Tibial artery (tissue), 4 donors: ENCODE measurements around the gene NRXN3.

ENCODE experiments used
- DNase-seq, 2 donors: peaks; one replicate each; pipeline ENCODE4 v3.0.0-alpha.2; 2019
- H3K27ac ChIP-seq, 2 donors: fragments of 200-600 bp; sonication (generic) in 1 of 2; 1 replicate in 1 of 2; 2 replicates in 1 of 2; pipeline ENCODE4 v1.5.1; 2018 to 2019; ENCODE audit warnings: mild to moderate bottlenecking in 1 of 2
- H3K27me3 ChIP-seq, 2 donors: fragments of 200-600 bp; sonication (generic) in 1 of 2; one replicate each; pipeline versions ENCODE4 v1.5.1 to v1.6.0; 2016 to 2019
- H3K36me3 ChIP-seq, 3 donors: fragments of 200-600 bp; sonication (generic) in 2 of 3; one replicate each; pipeline ENCODE4 v1.5.1; 2016 to 2019; ENCODE audit warnings: mild to moderate bottlenecking in 2 of 3
- H3K4me1 ChIP-seq, 4 donors: fragments of 200-600 bp; sonication (generic) in 2 of 4; 1 replicate in 3 of 4; 2 replicates in 1 of 4; pipeline ENCODE4 v1.5.1; 2016 to 2019
- H3K4me3 ChIP-seq, 2 donors: fragments of 200-600 bp; sonication (generic) in 1 of 2; 1 replicate in 1 of 2; 2 replicates in 1 of 2; pipeline ENCODE4 v1.5.1; 2018 to 2019; ENCODE audit warnings: mild to moderate bottlenecking in 2 of 2
- H3K9me3 ChIP-seq, 3 donors: fragments of 200-600 bp; sonication (generic) in 1 of 3; one replicate each; pipeline ENCODE4 v1.5.1; 2016 to 2019
- intact Hi-C: fragments of 100-400 bp; cut with DNase I; formaldehyde crosslinking; loops from one replicate; pipeline ENCODE4 v1.15.0; 2023; ENCODE audit warnings: low total_unique reads
- TF ChIP-seq, protein P1 (sequence below), 2 experiments: fragments of 200-600 bp in 1 of 2; fragments of 450-650 bp in 1 of 2; IDR thresholded peaks; one replicate each; pipeline ENCODE4 v1.5.1; 2017 to 2019; ENCODE audit warnings: antibody characterized with exemption in 2 of 2, mild to moderate bottlenecking in 1 of 2, moderate library complexity in 1 of 2

The NRXN3 gene

DNA sequence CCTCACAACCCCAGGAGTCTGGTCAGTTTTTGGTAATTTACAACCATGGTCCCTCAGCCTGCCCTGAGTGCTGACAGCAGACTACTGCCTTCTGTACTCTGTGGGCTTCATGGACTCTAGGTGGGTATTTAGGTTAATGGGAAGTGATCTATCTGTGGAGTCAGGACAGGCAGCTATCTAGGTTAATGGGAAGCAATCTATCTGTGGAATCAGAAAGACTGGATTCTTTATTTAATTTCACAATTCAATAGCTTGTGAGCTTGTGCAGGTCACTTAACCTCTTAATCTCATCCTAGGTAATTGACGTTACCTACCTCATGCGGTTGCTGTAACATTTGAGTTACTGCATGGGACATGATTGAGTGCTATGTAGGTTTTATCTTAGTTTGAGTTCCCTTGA lies 777.5 kb downstream of the NRXN3 start:
- Histone ChIP-seq H3K4me3 (no peak overlapping the region), H3K36me3 (no peaks in the 10 kb centered on the region), H3K27me3 (peaks cover 0 to 10% of the 10 kb centered on the region in 2 donors), H3K4me1 (no peaks in the 10 kb centered on the region), H3K27ac (no peak overlapping the region), H3K9me3 (no peaks in the 10 kb centered on the region)
- intact Hi-C loops: no loop called here
- TF ChIP-seq, protein P1, sequence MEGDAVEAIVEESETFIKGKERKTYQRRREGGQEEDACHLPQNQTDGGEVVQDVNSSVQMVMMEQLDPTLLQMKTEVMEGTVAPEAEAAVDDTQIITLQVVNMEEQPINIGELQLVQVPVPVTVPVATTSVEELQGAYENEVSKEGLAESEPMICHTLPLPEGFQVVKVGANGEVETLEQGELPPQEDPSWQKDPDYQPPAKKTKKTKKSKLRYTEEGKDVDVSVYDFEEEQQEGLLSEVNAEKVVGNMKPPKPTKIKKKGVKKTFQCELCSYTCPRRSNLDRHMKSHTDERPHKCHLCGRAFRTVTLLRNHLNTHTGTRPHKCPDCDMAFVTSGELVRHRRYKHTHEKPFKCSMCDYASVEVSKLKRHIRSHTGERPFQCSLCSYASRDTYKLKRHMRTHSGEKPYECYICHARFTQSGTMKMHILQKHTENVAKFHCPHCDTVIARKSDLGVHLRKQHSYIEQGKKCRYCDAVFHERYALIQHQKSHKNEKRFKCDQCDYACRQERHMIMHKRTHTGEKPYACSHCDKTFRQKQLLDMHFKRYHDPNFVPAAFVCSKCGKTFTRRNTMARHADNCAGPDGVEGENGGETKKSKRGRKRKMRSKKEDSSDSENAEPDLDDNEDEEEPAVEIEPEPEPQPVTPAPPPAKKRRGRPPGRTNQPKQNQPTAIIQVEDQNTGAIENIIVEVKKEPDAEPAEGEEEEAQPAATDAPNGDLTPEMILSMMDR (IDR thresholded peaks at IDR 0.05): no peak
- no peak for DNase-seq

DNA sequence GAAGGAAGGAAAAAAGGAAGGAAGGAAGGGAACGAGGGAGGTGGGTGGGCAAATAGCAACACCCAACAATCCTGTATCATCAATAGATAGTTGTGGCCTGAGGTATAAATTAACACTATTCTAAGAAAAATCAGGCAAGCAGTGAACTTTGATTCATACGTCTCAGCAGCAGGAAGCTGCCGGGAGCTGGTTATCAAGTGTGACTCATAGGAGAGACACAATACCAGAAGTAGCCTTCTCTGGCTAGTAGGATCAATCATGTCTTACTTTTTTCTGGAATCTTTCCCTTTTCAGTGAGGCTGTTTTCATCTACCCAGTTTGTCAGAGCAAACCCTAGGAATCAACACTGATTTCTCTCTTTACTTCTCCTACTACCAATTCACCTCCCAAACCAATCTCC lies 780.5 kb downstream of the NRXN3 start:
- intact Hi-C loops: no loop called here
- Histone ChIP-seq H3K4me3 (no peak overlapping the region), H3K4me1 (no peaks in the 10 kb centered on the region), H3K27me3 (peaks cover 0 to 8% of the 10 kb centered on the region in 2 donors), H3K27ac (no peak overlapping the region), H3K9me3 (no peaks in the 10 kb centered on the region), H3K36me3 (no peaks in the 10 kb centered on the region)
- TF ChIP-seq, protein P1 (IDR thresholded peaks at IDR 0.05): no peak
- no peak for DNase-seq

DNA sequence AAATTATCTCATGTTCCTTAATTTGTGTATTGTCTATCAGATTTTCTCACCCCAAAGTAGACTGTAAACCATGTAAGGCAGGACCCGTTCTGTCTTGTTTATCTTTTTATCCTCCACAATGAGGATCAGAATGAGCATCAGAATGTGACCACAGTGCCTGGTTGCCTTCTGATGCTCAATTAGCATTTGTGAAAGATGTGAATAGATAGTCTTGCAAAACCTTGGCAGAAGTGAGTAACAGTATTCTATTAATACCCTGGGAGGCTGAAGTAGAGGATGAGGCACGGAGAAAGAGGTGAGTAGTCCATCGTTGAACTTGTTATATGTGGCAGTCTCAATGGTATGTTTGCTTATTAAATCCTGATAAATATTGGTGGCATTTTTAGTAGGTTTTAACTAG lies 781.4 kb downstream of the NRXN3 start:
- no peak overlapping the region for H3K27ac ChIP-seq
- intact Hi-C loops: no loop called here
- no peaks in the 10 kb centered on the region for H3K4me1 ChIP-seq

DNA sequence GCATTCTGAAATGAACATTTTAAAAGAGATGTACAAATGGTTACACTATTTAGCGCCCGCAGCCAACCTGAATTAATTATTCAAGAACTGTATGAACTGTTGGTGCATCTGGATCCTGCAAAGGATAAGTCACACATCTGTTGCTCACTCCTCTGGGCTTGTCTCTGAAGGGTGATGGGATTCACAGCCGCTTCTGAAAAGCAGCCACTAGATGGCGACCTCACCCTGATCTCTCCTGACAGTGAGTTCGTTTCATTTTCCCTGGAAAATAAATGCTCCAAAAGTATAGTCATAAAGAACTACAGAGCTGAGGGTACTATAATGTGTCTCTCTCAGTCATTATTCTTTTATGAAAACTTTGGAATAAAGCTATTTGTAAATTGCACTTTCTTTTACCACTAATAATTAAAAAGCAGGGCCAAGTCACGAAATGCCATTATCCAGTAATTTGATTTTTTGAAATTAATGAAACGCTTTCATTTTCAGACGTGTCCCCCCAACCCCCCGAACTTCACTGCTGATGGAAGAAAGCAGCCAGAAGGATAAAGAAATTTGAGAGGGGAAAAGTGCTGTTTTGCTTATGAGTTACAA lies 789.6 kb downstream of the NRXN3 start:
- Histone ChIP-seq H3K9me3 (no peaks in the 10 kb centered on the region), H3K36me3 (no peaks in the 10 kb centered on the region), H3K27me3 (no peaks in the 10 kb centered on the region), H3K4me1 (peaks cover 0 to 3% (median 0%) of the 10 kb centered on the region in 4 donors), H3K27ac (peak overlapping the region in 1 of 2 donors; percentile 47), H3K4me3 (peak overlapping the region; percentile 11 to 34)
- intact Hi-C loops: no loop called here
- peak; percentile 73 to 77 for DNase-seq
- TF ChIP-seq, protein P1 (IDR thresholded peaks at IDR 0.05): peak; percentile 64 to 75

More for the DNA sequence above, 781.4 kb downstream of the NRXN3 start:
- Histone ChIP-seq H3K9me3 (no peaks in the 10 kb centered on the region), H3K4me3 (no peak overlapping the region), H3K36me3 (no peaks in the 10 kb centered on the region), H3K27me3 (peaks cover 0 to 8% of the 10 kb centered on the region in 2 donors)
- DNase-seq: no peak
- TF ChIP-seq, protein P1 (IDR thresholded peaks at IDR 0.05): no peak

DNA sequence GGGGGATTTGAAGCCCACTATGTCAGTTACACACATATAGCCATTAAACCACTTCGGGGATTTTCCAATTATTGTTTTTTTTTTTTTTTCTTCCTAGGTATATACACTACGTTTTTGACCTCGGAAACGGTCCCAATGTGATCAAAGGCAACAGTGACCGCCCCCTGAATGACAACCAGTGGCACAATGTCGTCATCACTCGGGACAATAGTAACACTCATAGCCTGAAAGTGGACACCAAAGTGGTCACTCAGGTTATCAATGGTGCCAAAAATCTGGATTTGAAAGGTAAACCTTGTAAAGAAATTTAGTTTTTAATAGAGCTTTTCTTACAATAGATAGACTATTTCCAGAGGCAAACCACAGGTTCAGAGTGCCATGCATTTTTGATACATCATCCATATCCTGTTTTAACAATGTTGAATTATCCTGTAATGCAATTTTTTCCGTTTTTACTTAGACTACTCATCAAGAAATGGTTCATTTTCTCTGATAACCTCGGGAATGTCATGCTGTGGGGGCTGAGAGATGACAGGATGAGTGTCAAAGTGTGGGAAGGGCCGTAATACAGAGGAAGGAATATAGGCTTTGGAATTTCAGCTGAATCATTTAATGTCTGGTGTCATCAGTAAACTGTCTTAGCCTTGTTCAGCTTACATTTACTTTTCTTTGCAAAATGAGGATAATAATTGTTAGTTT lies 797.1 kb downstream of the NRXN3 start:
- Histone ChIP-seq H3K9me3 (no peaks in the 10 kb centered on the region), H3K27me3 (no peaks in the 10 kb centered on the region), H3K4me1 (peaks cover 0 to 28% (median 8%) of the 10 kb centered on the region in 4 donors), H3K27ac (no peak overlapping the region), H3K4me3 (no peak overlapping the region), H3K36me3 (no peaks in the 10 kb centered on the region)
- TF ChIP-seq, protein P1 (IDR thresholded peaks at IDR 0.05): no peak
- intact Hi-C loops: no loop called here
- DNase-seq: no peak
